GM12864 (cell line): Measurements from ENCODE around the gene ABCA13.

Experiments
- DNase-seq: peaks from one replicate; pipeline ENCODE4 v3.0.0-alpha.2; 2011; ENCODE audit warnings: low read depth
- H3K4me3 ChIP-seq: 2 replicates; pipeline ENCODE4 v1.5.1; 2011; ENCODE audit warnings: mild to moderate bottlenecking, low read depth, low read length, control low read depth
- TF ChIP-seq, protein P1 (sequence below): IDR thresholded peaks from 2 replicates; pipeline ENCODE4 v1.5.1; 2011; ENCODE audit warnings: low read depth, mild to moderate bottlenecking, moderate library complexity, low read length, control low read depth, inconsistent platforms; ENCODE audit errors: missing control alignments

Gene ABCA13

GRCh38 chr7:48158404-48158803 lies 12.9 kb upstream of the ABCA13 start:
- TF ChIP-seq, protein P1, sequence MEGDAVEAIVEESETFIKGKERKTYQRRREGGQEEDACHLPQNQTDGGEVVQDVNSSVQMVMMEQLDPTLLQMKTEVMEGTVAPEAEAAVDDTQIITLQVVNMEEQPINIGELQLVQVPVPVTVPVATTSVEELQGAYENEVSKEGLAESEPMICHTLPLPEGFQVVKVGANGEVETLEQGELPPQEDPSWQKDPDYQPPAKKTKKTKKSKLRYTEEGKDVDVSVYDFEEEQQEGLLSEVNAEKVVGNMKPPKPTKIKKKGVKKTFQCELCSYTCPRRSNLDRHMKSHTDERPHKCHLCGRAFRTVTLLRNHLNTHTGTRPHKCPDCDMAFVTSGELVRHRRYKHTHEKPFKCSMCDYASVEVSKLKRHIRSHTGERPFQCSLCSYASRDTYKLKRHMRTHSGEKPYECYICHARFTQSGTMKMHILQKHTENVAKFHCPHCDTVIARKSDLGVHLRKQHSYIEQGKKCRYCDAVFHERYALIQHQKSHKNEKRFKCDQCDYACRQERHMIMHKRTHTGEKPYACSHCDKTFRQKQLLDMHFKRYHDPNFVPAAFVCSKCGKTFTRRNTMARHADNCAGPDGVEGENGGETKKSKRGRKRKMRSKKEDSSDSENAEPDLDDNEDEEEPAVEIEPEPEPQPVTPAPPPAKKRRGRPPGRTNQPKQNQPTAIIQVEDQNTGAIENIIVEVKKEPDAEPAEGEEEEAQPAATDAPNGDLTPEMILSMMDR, result no peak
- no peak overlapping the region for H3K4me3 ChIP-seq
- no peak for DNase-seq

DNA sequence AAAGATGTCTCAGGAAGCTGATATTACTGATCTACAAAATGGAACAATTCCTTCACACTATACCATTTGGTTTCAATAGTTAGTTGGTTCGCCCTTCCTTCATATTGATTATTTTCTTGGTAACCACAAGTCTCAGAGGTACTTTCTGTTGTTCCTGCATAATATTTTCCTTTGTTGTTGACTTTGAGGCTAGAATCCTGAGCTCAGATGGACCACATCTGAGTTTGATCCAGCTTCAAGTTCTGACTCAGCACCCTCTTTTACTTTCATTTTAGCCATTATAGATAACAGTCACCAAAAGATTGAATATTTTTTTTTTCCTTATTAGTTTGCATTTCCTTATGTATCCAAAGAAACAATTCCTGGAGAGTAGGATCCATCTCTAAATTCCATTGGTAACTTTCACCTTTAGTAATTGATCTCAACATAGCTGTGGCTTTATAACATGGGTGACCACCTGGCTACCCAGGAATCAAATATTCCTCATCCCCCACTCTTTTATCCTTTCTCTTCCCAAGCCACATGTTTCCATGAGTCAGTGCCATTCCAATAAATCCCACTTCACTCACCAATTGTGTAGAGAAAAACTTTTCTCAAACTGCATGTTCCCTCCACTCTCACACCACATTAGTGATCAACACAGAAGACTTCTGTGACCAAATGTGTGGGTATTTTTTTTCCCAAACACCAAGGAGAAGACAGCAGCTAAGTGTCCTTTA lies 9.7 kb upstream of the ABCA13 start:
- no peak for DNase-seq
- TF ChIP-seq, protein P1, result no peak
- no peak overlapping the region for H3K4me3 ChIP-seq

- no peak for DNase-seq
- TF ChIP-seq, protein P1, result no peak
- H3K4me3 ChIP-seq, result no peak overlapping the region
These were observed 6.1 kb upstream of the ABCA13 start for GRCh38 chr7:48165157-48165556.

GRCh38 chr7:48168159-48168558 lies 3.1 kb upstream of the ABCA13 start:
- no peak for DNase-seq
- TF ChIP-seq, protein P1, result no peak

DNA sequence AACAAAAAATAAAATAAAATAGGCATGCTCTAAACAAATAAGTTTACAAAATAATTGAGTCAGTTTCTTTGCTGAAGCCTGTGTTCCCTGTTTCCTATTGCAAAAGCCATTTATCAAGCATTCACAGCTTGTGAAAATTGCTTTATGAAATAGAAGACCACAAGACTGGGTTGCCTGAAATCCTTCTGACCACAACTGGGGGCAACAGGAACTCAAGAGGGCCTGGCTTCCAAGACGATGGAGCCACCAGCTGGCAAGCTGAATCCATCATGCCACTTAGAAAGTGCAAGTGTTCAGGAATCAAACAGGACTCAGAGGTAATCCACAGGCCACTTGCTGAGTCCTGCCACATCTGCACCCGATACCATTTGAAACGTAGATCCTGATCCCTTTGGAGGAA lies 752 bp upstream of the ABCA13 start:
- no peak for DNase-seq
- TF ChIP-seq, protein P1, result no peak
- H3K4me3 ChIP-seq, result no peak overlapping the region

More at GRCh38 chr7:48168159-48168558, 3.1 kb upstream of the ABCA13 start:
- no peak overlapping the region for H3K4me3 ChIP-seq

- DNase-seq, result no peak
- no peak overlapping the region for H3K4me3 ChIP-seq
- TF ChIP-seq, protein P1, result no peak
These were observed 2.1 kb downstream of the ABCA13 start for GRCh38 chr7:48173313-48173712.
